Subcutaneous adipose tissue (tissue), 4 donors: ENCODE measurements around the gene SLC26A2. TPM values are rescaled to one million over a fixed set of nuclear protein-coding genes. Genes with fewer than 3 reads are reported as not detected.

Experiments used
- CTCF ChIP-seq: fragments of 450-650 bp; IDR thresholded peaks from one replicate; pipeline ENCODE4 v1.5.1; 2016; ENCODE audit warnings: low read depth, mild to moderate bottlenecking, control low read depth, antibody characterized with exemption, moderate library complexity
- total RNA-seq, 4 donors: library from RNA; depleted of rRNA; stranded (reverse); fragments of >200 nt; gene quantifications; one replicate each; pipeline ENCODE4 v1.1.0, GENCODE V29; 2016

SLC26A2 gene
- total RNA-seq, 4 donors from 2014 or later = 11.4 to 16.6 (median 12.7) TPM

GRCh38 chr5:150001660-150002486 lies 41.3 kb downstream of the SLC26A2 start:
- no peak for TF ChIP-seq CTCF

GRCh38 chr5:150006318-150006717 lies 45.8 kb downstream of the SLC26A2 start:
- TF ChIP-seq CTCF = no peak

- TF ChIP-seq CTCF = no peak
Measured at GRCh38 chr5:150007050-150007449, 46.5 kb downstream of the SLC26A2 start.

- TF ChIP-seq CTCF = no peak
Measured at GRCh38 chr5:150009671-150010387, 49.3 kb downstream of the SLC26A2 start.

GRCh38 chr5:150013931-150014330 lies 53.4 kb downstream of the SLC26A2 start:
- TF ChIP-seq CTCF = no peak

GRCh38 chr5:150014456-150014855 lies 53.9 kb downstream of the SLC26A2 start:
- TF ChIP-seq CTCF = no peak

- TF ChIP-seq CTCF = no peak
Measured at GRCh38 chr5:150015415-150015814, 54.9 kb downstream of the SLC26A2 start.
